Measurements from ENCODE around the gene ZNF800.

ZNF800 gene

GRCh38 chr7:127378537-127378936 is 14.0 kb downstream of the ZNF800 start:
- H3K27ac ChIP-seq (ENCODE audit: low read depth in 2 of 2, low read length in 2 of 2): no peak overlapping the region
- H3K9me3 ChIP-seq (ENCODE audit: control insufficient read depth in 2 of 2, low read length in 2 of 2): no peaks in the 10 kb centered on the region
- no peak overlapping the region for H3K9ac ChIP-seq (ENCODE audit: low read depth in 1 of 2, low read length in 2 of 2)
- H3K4me3 ChIP-seq (ENCODE audit: low read length in 2 of 2): no peak overlapping the region
- peaks cover 4 to 23% of the 10 kb centered on the region in 2 donors for H3K36me3 ChIP-seq (ENCODE audit: control insufficient read depth in 2 of 2, insufficient read depth in 2 of 2, low read length in 2 of 2)
- H3K27me3 ChIP-seq (ENCODE audit: control insufficient read depth in 2 of 2, insufficient read depth in 2 of 2, low read length in 2 of 2): no peaks in the 10 kb centered on the region
- no peaks in the 10 kb centered on the region for H3K4me1 ChIP-seq (ENCODE audit: control insufficient read depth in 2 of 2, insufficient read depth in 2 of 2, low read length in 2 of 2)

GRCh38 chr7:127377425-127377824 is 15.1 kb downstream of the ZNF800 start:
- Histone ChIP-seq H3K36me3 (ENCODE audit: control insufficient read depth in 2 of 2, insufficient read depth in 2 of 2, low read length in 2 of 2) (peaks cover 6 to 23% of the 10 kb centered on the region in 2 donors), H3K4me1 (ENCODE audit: control insufficient read depth in 2 of 2, insufficient read depth in 2 of 2, low read length in 2 of 2) (no peaks in the 10 kb centered on the region), H3K4me3 (ENCODE audit: low read length in 2 of 2) (no peak overlapping the region), H3K27me3 (ENCODE audit: control insufficient read depth in 2 of 2, insufficient read depth in 2 of 2, low read length in 2 of 2) (no peaks in the 10 kb centered on the region), H3K9me3 (ENCODE audit: control insufficient read depth in 2 of 2, low read length in 2 of 2) (no peaks in the 10 kb centered on the region), H3K27ac (ENCODE audit: low read depth in 2 of 2, low read length in 2 of 2) (no peak overlapping the region), H3K9ac (ENCODE audit: low read depth in 1 of 2, low read length in 2 of 2) (no peak overlapping the region)

GRCh38 chr7:127375631-127376030 is 16.9 kb downstream of the ZNF800 start:
- H3K27ac ChIP-seq (ENCODE audit: low read depth in 2 of 2, low read length in 2 of 2): no peak overlapping the region

GRCh38 chr7:127367679-127368078 is 24.8 kb downstream of the ZNF800 start:
- H3K9me3 ChIP-seq (ENCODE audit: control insufficient read depth in 2 of 2, low read length in 2 of 2): no peaks in the 10 kb centered on the region
- H3K9ac ChIP-seq (ENCODE audit: low read depth in 1 of 2, low read length in 2 of 2): no peak overlapping the region
- H3K4me1 ChIP-seq (ENCODE audit: control insufficient read depth in 2 of 2, insufficient read depth in 2 of 2, low read length in 2 of 2): no peaks in the 10 kb centered on the region
- H3K36me3 ChIP-seq (ENCODE audit: control insufficient read depth in 2 of 2, insufficient read depth in 2 of 2, low read length in 2 of 2): peaks cover 12 to 22% of the 10 kb centered on the region in 2 donors
- no peak overlapping the region for H3K4me3 ChIP-seq (ENCODE audit: low read length in 2 of 2)
- no peak overlapping the region for H3K27ac ChIP-seq (ENCODE audit: low read depth in 2 of 2, low read length in 2 of 2)
- H3K27me3 ChIP-seq (ENCODE audit: control insufficient read depth in 2 of 2, insufficient read depth in 2 of 2, low read length in 2 of 2): no peaks in the 10 kb centered on the region

More at GRCh38 chr7:127375631-127376030, 16.9 kb downstream of the ZNF800 start:
- no peaks in the 10 kb centered on the region for H3K27me3 ChIP-seq (ENCODE audit: control insufficient read depth in 2 of 2, insufficient read depth in 2 of 2, low read length in 2 of 2)
- no peaks in the 10 kb centered on the region for H3K4me1 ChIP-seq (ENCODE audit: control insufficient read depth in 2 of 2, insufficient read depth in 2 of 2, low read length in 2 of 2)
- H3K9me3 ChIP-seq (ENCODE audit: control insufficient read depth in 2 of 2, low read length in 2 of 2): no peaks in the 10 kb centered on the region
- H3K9ac ChIP-seq (ENCODE audit: low read depth in 1 of 2, low read length in 2 of 2): no peak overlapping the region
- H3K4me3 ChIP-seq (ENCODE audit: low read length in 2 of 2): no peak overlapping the region
- peaks cover 3 to 28% of the 10 kb centered on the region in 2 donors for H3K36me3 ChIP-seq (ENCODE audit: control insufficient read depth in 2 of 2, insufficient read depth in 2 of 2, low read length in 2 of 2)

- no peak overlapping the region for H3K9ac ChIP-seq (ENCODE audit: low read depth in 1 of 2, low read length in 2 of 2)
- no peak overlapping the region for H3K4me3 ChIP-seq (ENCODE audit: low read length in 2 of 2)
- H3K36me3 ChIP-seq (ENCODE audit: control insufficient read depth in 2 of 2, insufficient read depth in 2 of 2, low read length in 2 of 2): peaks cover 14 to 22% of the 10 kb centered on the region in 2 donors
- no peak overlapping the region for H3K27ac ChIP-seq (ENCODE audit: low read depth in 2 of 2, low read length in 2 of 2)
- H3K9me3 ChIP-seq (ENCODE audit: control insufficient read depth in 2 of 2, low read length in 2 of 2): no peaks in the 10 kb centered on the region
- H3K27me3 ChIP-seq (ENCODE audit: control insufficient read depth in 2 of 2, insufficient read depth in 2 of 2, low read length in 2 of 2): no peaks in the 10 kb centered on the region
- no peaks in the 10 kb centered on the region for H3K4me1 ChIP-seq (ENCODE audit: control insufficient read depth in 2 of 2, insufficient read depth in 2 of 2, low read length in 2 of 2)
Observed at GRCh38 chr7:127366680-127367079, 25.8 kb downstream of the ZNF800 start.

GRCh38 chr7:127365957-127366315 is 26.6 kb downstream of the ZNF800 start:
- Histone ChIP-seq H3K27me3 (ENCODE audit: control insufficient read depth in 2 of 2, insufficient read depth in 2 of 2, low read length in 2 of 2) (no peaks in the 10 kb centered on the region), H3K36me3 (ENCODE audit: control insufficient read depth in 2 of 2, insufficient read depth in 2 of 2, low read length in 2 of 2) (peaks cover 18 to 22% of the 10 kb centered on the region in 2 donors), H3K4me3 (ENCODE audit: low read length in 2 of 2) (no peak overlapping the region)

GRCh38 chr7:127365164-127365956 is 27.1 kb downstream of the ZNF800 start:
- H3K27me3 ChIP-seq (ENCODE audit: control insufficient read depth in 2 of 2, insufficient read depth in 2 of 2, low read length in 2 of 2): no peaks in the 10 kb centered on the region
- H3K9ac ChIP-seq (ENCODE audit: low read depth in 1 of 2, low read length in 2 of 2): no peak overlapping the region
- peaks cover 22 to 25% of the 10 kb centered on the region in 2 donors for H3K36me3 ChIP-seq (ENCODE audit: control insufficient read depth in 2 of 2, insufficient read depth in 2 of 2, low read length in 2 of 2)
- no peaks in the 10 kb centered on the region for H3K9me3 ChIP-seq (ENCODE audit: control insufficient read depth in 2 of 2, low read length in 2 of 2)
- H3K4me3 ChIP-seq (ENCODE audit: low read length in 2 of 2): no peak overlapping the region
- H3K27ac ChIP-seq (ENCODE audit: low read depth in 2 of 2, low read length in 2 of 2): no peak overlapping the region
- H3K4me1 ChIP-seq (ENCODE audit: control insufficient read depth in 2 of 2, insufficient read depth in 2 of 2, low read length in 2 of 2): no peaks in the 10 kb centered on the region

More at GRCh38 chr7:127365957-127366315, 26.6 kb downstream of the ZNF800 start:
- Histone ChIP-seq H3K4me1 (ENCODE audit: control insufficient read depth in 2 of 2, insufficient read depth in 2 of 2, low read length in 2 of 2) (no peaks in the 10 kb centered on the region), H3K27ac (ENCODE audit: low read depth in 2 of 2, low read length in 2 of 2) (no peak overlapping the region), H3K9ac (ENCODE audit: low read depth in 1 of 2, low read length in 2 of 2) (no peak overlapping the region), H3K9me3 (ENCODE audit: control insufficient read depth in 2 of 2, low read length in 2 of 2) (no peaks in the 10 kb centered on the region)

- Histone ChIP-seq H3K27ac (ENCODE audit: low read depth in 2 of 2, low read length in 2 of 2) (no peak overlapping the region), H3K27me3 (ENCODE audit: control insufficient read depth in 2 of 2, insufficient read depth in 2 of 2, low read length in 2 of 2) (no peaks in the 10 kb centered on the region), H3K36me3 (ENCODE audit: control insufficient read depth in 2 of 2, insufficient read depth in 2 of 2, low read length in 2 of 2) (peaks cover 14 to 22% of the 10 kb centered on the region in 2 donors), H3K4me1 (ENCODE audit: control insufficient read depth in 2 of 2, insufficient read depth in 2 of 2, low read length in 2 of 2) (no peaks in the 10 kb centered on the region), H3K4me3 (ENCODE audit: low read length in 2 of 2) (no peak overlapping the region), H3K9me3 (ENCODE audit: control insufficient read depth in 2 of 2, low read length in 2 of 2) (no peaks in the 10 kb centered on the region), H3K9ac (ENCODE audit: low read depth in 1 of 2, low read length in 2 of 2) (no peak overlapping the region)
Observed at GRCh38 chr7:127362364-127363027, 30.0 kb downstream of the ZNF800 start.

GRCh38 chr7:127361736-127362135 is 30.8 kb downstream of the ZNF800 start:
- Histone ChIP-seq H3K4me1 (ENCODE audit: control insufficient read depth in 2 of 2, insufficient read depth in 2 of 2, low read length in 2 of 2) (no peaks in the 10 kb centered on the region), H3K9ac (ENCODE audit: low read depth in 1 of 2, low read length in 2 of 2) (no peak overlapping the region), H3K36me3 (ENCODE audit: control insufficient read depth in 2 of 2, insufficient read depth in 2 of 2, low read length in 2 of 2) (peaks cover 14 to 19% of the 10 kb centered on the region in 2 donors), H3K27ac (ENCODE audit: low read depth in 2 of 2, low read length in 2 of 2) (no peak overlapping the region), H3K9me3 (ENCODE audit: control insufficient read depth in 2 of 2, low read length in 2 of 2) (no peaks in the 10 kb centered on the region), H3K4me3 (ENCODE audit: low read length in 2 of 2) (no peak overlapping the region), H3K27me3 (ENCODE audit: control insufficient read depth in 2 of 2, insufficient read depth in 2 of 2, low read length in 2 of 2) (no peaks in the 10 kb centered on the region)

GRCh38 chr7:127359011-127359410 is 33.5 kb downstream of the ZNF800 start:
- Histone ChIP-seq H3K36me3 (ENCODE audit: control insufficient read depth in 2 of 2, insufficient read depth in 2 of 2, low read length in 2 of 2) (peaks cover 8 to 19% of the 10 kb centered on the region in 2 donors), H3K27me3 (ENCODE audit: control insufficient read depth in 2 of 2, insufficient read depth in 2 of 2, low read length in 2 of 2) (no peaks in the 10 kb centered on the region), H3K27ac (ENCODE audit: low read depth in 2 of 2, low read length in 2 of 2) (no peak overlapping the region), H3K9ac (ENCODE audit: low read depth in 1 of 2, low read length in 2 of 2) (no peak overlapping the region), H3K4me1 (ENCODE audit: control insufficient read depth in 2 of 2, insufficient read depth in 2 of 2, low read length in 2 of 2) (no peaks in the 10 kb centered on the region), H3K4me3 (ENCODE audit: low read length in 2 of 2) (no peak overlapping the region), H3K9me3 (ENCODE audit: control insufficient read depth in 2 of 2, low read length in 2 of 2) (no peaks in the 10 kb centered on the region)
